Activated naive CD4-positive, alpha-beta T cell treated with anti-CD3 and anti-CD28 coated beads for 36 hours (primary cell): ENCODE measurements around the gene MIF. TPM values are rescaled to one million over a fixed set of nuclear protein-coding genes. Genes with fewer than 3 reads are reported as not detected.
"Not testable (repeated sequence)": the region's sequence is repeated elsewhere in the genome, so short reads cannot be mapped to it uniquely, and the experiment has no call there.

ENCODE experiments used
- CTCF ChIA-PET: fragments of 350-600 bp; sonication (Branson Sonifier 250); formaldehyde crosslinking; loops from one replicate; lab custom pipeline; 2021; ENCODE audit warnings: antibody characterized with exemption; lab: Charles Lee
- DNase-seq: peaks from one replicate; pipeline ENCODE4 v3.0.0-alpha.2; 2020
- H3K27ac Mint-ChIP-seq: one replicate; pipeline ENCODE4 v1.8.0; 2021; ENCODE audit warnings: mild to moderate bottlenecking, mixed read lengths
- H3K27me3 Mint-ChIP-seq: one replicate; pipeline ENCODE4 v1.8.0; 2021; ENCODE audit warnings: low read depth, mixed read lengths
- H3K36me3 Mint-ChIP-seq: one replicate; pipeline ENCODE4 v1.8.0; 2021; ENCODE audit warnings: low read depth, mixed read lengths
- H3K4me1 Mint-ChIP-seq: one replicate; pipeline ENCODE4 v1.8.0; 2021; ENCODE audit warnings: low read depth, mixed read lengths
- H3K4me3 Mint-ChIP-seq: one replicate; pipeline ENCODE4 v1.8.0; 2021; ENCODE audit warnings: mild to moderate bottlenecking, moderate library complexity, mixed read lengths
- H3K9me3 Mint-ChIP-seq: one replicate; pipeline ENCODE4 v1.8.0; 2021; ENCODE audit warnings: mixed read lengths
- intact Hi-C: fragments of 100-400 bp; cut with micrococcal nuclease; formaldehyde crosslinking; loops from one replicate; pipeline ENCODE4 v1.15.1; 2023
- total RNA-seq, 2 experiments: library from RNA; stranded (reverse); gene quantifications; one replicate each; pipeline ENCODE4 v1.2.3, GENCODE V29; 2021

Gene MIF
- total RNA-seq, 2 experiments from 2014 or later: 1,489 to 1,512 TPM

GRCh38 chr22:23909296-23909898 is 15.2 kb downstream of the MIF start:
- CTCF ChIA-PET: interaction anchor here (0.9 kb wide), 1 partner anchor 15 kb away, joined by 3 read pairs; the partner anchor contains the start of gene MIF
- Mint-ChIP-seq H3K4me3 (no peak overlapping the region), H3K4me1 (peaks cover 10% of the 10 kb centered on the region), H3K9me3 (no peaks in the 10 kb centered on the region), H3K36me3 (peaks cover 1% of the 10 kb centered on the region), H3K27ac (no peak overlapping the region), H3K27me3 (no peaks in the 10 kb centered on the region)
- intact Hi-C loops: no loop called here
- no peak for DNase-seq

GRCh38 chr22:23910496-23911190 is 16.5 kb downstream of the MIF start:
- H3K27ac Mint-ChIP-seq: no peak overlapping the region
- H3K4me3 Mint-ChIP-seq: no peak overlapping the region
- peaks cover 1% of the 10 kb centered on the region for H3K36me3 Mint-ChIP-seq
- H3K9me3 Mint-ChIP-seq: no peaks in the 10 kb centered on the region
- intact Hi-C loops: no loop called here
- H3K27me3 Mint-ChIP-seq: no peaks in the 10 kb centered on the region
- DNase-seq: no peak
- peaks cover 21% of the 10 kb centered on the region for H3K4me1 Mint-ChIP-seq
- CTCF ChIA-PET: no interaction called here

GRCh38 chr22:23911318-23911980 is 17.3 kb downstream of the MIF start:
- H3K9me3 Mint-ChIP-seq: no peaks in the 10 kb centered on the region
- H3K36me3 Mint-ChIP-seq: peaks cover 1% of the 10 kb centered on the region
- intact Hi-C loops: no loop called here
- no peak overlapping the region for H3K4me3 Mint-ChIP-seq
- no peak for DNase-seq
- H3K4me1 Mint-ChIP-seq: peaks cover 24% of the 10 kb centered on the region
- no peaks in the 10 kb centered on the region for H3K27me3 Mint-ChIP-seq
- CTCF ChIA-PET: no interaction called here
- H3K27ac Mint-ChIP-seq: peak overlapping the region; percentile 16

GRCh38 chr22:23912293-23912903 is 18.2 kb downstream of the MIF start:
- Mint-ChIP-seq H3K27ac (no peak overlapping the region), H3K27me3 (no peaks in the 10 kb centered on the region), H3K4me3 (no peak overlapping the region), H3K36me3 (peaks cover 1% of the 10 kb centered on the region), H3K4me1 (peaks cover 24% of the 10 kb centered on the region), H3K9me3 (no peaks in the 10 kb centered on the region)
- CTCF ChIA-PET: interaction anchor here (0.7 to 2.0 kb wide), 5 partner anchors 18 to 611 kb away, joined by 3 to 11 read pairs (median 3); partner anchors contain the start of gene MIF
- intact Hi-C loops: no loop called here
- DNase-seq: no peak

- H3K27me3 Mint-ChIP-seq: no peaks in the 10 kb centered on the region
- peak overlapping the region; percentile 99 for H3K4me3 Mint-ChIP-seq
- no peaks in the 10 kb centered on the region for H3K9me3 Mint-ChIP-seq
- CTCF ChIA-PET: interaction anchor here (0.8 to 2.0 kb wide), 2 partner anchors 19 to 45 kb away, joined by 3 to 11 read pairs; partner anchors contain the start of gene MIF
- peaks cover 24% of the 10 kb centered on the region for H3K4me1 Mint-ChIP-seq
- H3K27ac Mint-ChIP-seq: peak overlapping the region; percentile 99
- DNase-seq: peak; percentile 68
- H3K36me3 Mint-ChIP-seq: peaks cover 1% of the 10 kb centered on the region
- intact Hi-C loops: no loop called here
Measured at GRCh38 chr22:23913306-23913660, 19.1 kb downstream of the MIF start.

GRCh38 chr22:23913661-23914353 is 19.6 kb downstream of the MIF start:
- peak; percentile 100 for DNase-seq
- CTCF ChIA-PET: interaction anchor here (0.6 to 2.0 kb wide), 2 partner anchors 20 to 1511 kb away, joined by 3 to 11 read pairs; partner anchors contain the start of gene MIF
- H3K4me1 Mint-ChIP-seq: peaks cover 24% of the 10 kb centered on the region
- H3K36me3 Mint-ChIP-seq: peaks cover 1% of the 10 kb centered on the region
- peak overlapping the region; percentile 99 for H3K4me3 Mint-ChIP-seq
- intact Hi-C loops: loop anchor here (1.0 kb wide), 5 partner anchors 20 to 641 kb away; partner anchors contain the start of genes DERL3, GUCD1, MIF and SNRPD3
- no peaks in the 10 kb centered on the region for H3K27me3 Mint-ChIP-seq
- no peaks in the 10 kb centered on the region for H3K9me3 Mint-ChIP-seq
- H3K27ac Mint-ChIP-seq: peak overlapping the region; percentile 99

- no peak for DNase-seq
- Mint-ChIP-seq H3K27ac (no peak overlapping the region), H3K4me1 (peaks cover 24% of the 10 kb centered on the region), H3K36me3 (peaks cover 1% of the 10 kb centered on the region), H3K4me3 (no peak overlapping the region), H3K9me3 (no peaks in the 10 kb centered on the region), H3K27me3 (no peaks in the 10 kb centered on the region)
- intact Hi-C loops: no loop called here
- CTCF ChIA-PET: no interaction called here
Measured at GRCh38 chr22:23915290-23915689, 21.1 kb downstream of the MIF start.

- H3K9me3 Mint-ChIP-seq, H3K27me3 Mint-ChIP-seq, DNase-seq, intact Hi-C loops, H3K4me1 Mint-ChIP-seq, H3K27ac Mint-ChIP-seq, H3K4me3 Mint-ChIP-seq: not testable (repeated sequence)
- peaks cover 16% of the 10 kb centered on the region for H3K36me3 Mint-ChIP-seq
- CTCF ChIA-PET: interaction anchor here (0.6 to 1.4 kb wide), 2 partner anchors 26 to 980 kb away, joined by 3 to 5 read pairs; partner anchors contain the start of gene MIF
Measured at GRCh38 chr22:23920267-23920611, 26.1 kb downstream of the MIF start.

GRCh38 chr22:23921586-23922201 is 27.5 kb downstream of the MIF start:
- H3K36me3 Mint-ChIP-seq: peaks cover 26% of the 10 kb centered on the region
- H3K4me3 Mint-ChIP-seq, DNase-seq, H3K9me3 Mint-ChIP-seq, intact Hi-C loops, CTCF ChIA-PET, H3K4me1 Mint-ChIP-seq, H3K27ac Mint-ChIP-seq, H3K27me3 Mint-ChIP-seq: not testable (repeated sequence)

- CTCF ChIA-PET: no interaction called here
- no peak overlapping the region for H3K27ac Mint-ChIP-seq
- intact Hi-C loops: no loop called here
- H3K36me3 Mint-ChIP-seq: peaks cover 33% of the 10 kb centered on the region
- no peak overlapping the region for H3K4me3 Mint-ChIP-seq
- H3K9me3 Mint-ChIP-seq: peaks cover 6% of the 10 kb centered on the region
- no peak for DNase-seq
- no peaks in the 10 kb centered on the region for H3K27me3 Mint-ChIP-seq
- no peaks in the 10 kb centered on the region for H3K4me1 Mint-ChIP-seq
Measured at GRCh38 chr22:23922921-23923320, 28.7 kb downstream of the MIF start.

- CTCF ChIA-PET: interaction anchor here (0.6 kb wide), 1 partner anchor 167 kb away, joined by 4 read pairs; no protein-coding TSS in a partner anchor
- no peaks in the 10 kb centered on the region for H3K4me1 Mint-ChIP-seq
- no peak overlapping the region for H3K27ac Mint-ChIP-seq
- no peak overlapping the region for H3K4me3 Mint-ChIP-seq
- H3K9me3 Mint-ChIP-seq: peaks cover 6% of the 10 kb centered on the region
- no peak for DNase-seq
- H3K27me3 Mint-ChIP-seq: no peaks in the 10 kb centered on the region
- intact Hi-C loops: no loop called here
- H3K36me3 Mint-ChIP-seq: peaks cover 33% of the 10 kb centered on the region
Measured at GRCh38 chr22:23925020-23925606, 30.9 kb downstream of the MIF start.
